ENCODE results near the gene CRYAB. TPM values are rescaled to one million over a fixed set of nuclear protein-coding genes. Genes with fewer than 3 reads are reported as not detected.

The CRYAB gene
- total RNA-seq, 1 donor from 2014 or later, result 35.5 TPM

GRCh38 chr11:111945198-111945597, 33.6 kb upstream of the CRYAB start:
- no peak for DNase-seq (ENCODE audit: extremely low spot score, unreplicated experiment)
- TF ChIP-seq, protein P1, sequence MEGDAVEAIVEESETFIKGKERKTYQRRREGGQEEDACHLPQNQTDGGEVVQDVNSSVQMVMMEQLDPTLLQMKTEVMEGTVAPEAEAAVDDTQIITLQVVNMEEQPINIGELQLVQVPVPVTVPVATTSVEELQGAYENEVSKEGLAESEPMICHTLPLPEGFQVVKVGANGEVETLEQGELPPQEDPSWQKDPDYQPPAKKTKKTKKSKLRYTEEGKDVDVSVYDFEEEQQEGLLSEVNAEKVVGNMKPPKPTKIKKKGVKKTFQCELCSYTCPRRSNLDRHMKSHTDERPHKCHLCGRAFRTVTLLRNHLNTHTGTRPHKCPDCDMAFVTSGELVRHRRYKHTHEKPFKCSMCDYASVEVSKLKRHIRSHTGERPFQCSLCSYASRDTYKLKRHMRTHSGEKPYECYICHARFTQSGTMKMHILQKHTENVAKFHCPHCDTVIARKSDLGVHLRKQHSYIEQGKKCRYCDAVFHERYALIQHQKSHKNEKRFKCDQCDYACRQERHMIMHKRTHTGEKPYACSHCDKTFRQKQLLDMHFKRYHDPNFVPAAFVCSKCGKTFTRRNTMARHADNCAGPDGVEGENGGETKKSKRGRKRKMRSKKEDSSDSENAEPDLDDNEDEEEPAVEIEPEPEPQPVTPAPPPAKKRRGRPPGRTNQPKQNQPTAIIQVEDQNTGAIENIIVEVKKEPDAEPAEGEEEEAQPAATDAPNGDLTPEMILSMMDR (IDR thresholded peaks at IDR 0.05), result no peak
- no peak overlapping the region for H3K4me3 Mint-ChIP-seq (ENCODE audit: unreplicated experiment)
- no peaks in the 10 kb centered on the region for H3K9me3 Mint-ChIP-seq (ENCODE audit: unreplicated experiment)
- no peaks in the 10 kb centered on the region for H3K36me3 Mint-ChIP-seq (ENCODE audit: unreplicated experiment)
- peak overlapping the region; percentile 85 for H3K27ac Mint-ChIP-seq (ENCODE audit: unreplicated experiment)
- no peaks in the 10 kb centered on the region for H3K27me3 Mint-ChIP-seq (ENCODE audit: unreplicated experiment)
- peaks cover 27% of the 10 kb centered on the region for H3K4me1 Mint-ChIP-seq (ENCODE audit: unreplicated experiment)

DNA sequence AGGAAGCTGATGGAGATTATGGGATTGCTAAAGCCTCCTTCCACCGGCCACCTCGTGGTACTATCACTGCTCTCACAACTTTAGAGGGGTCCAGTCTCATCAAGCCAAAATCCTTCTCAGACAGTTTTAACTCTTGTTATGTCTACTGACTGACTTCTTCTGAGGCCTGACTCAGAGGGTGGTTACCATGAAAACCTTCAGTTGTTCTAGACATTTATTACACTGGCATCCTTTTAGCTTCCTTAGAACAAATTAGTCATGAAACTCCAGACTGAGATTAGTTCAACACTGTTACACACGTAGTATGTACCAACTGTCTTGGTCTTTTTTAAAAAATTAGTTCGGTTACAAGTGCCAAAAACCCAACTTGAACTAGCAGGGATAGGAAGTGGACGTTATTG, 33.1 kb upstream of the CRYAB start:
- Mint-ChIP-seq H3K27ac (ENCODE audit: unreplicated experiment) (peak overlapping the region; percentile 85), H3K4me1 (ENCODE audit: unreplicated experiment) (peaks cover 27% of the 10 kb centered on the region), H3K9me3 (ENCODE audit: unreplicated experiment) (no peaks in the 10 kb centered on the region), H3K4me3 (ENCODE audit: unreplicated experiment) (no peak overlapping the region), H3K27me3 (ENCODE audit: unreplicated experiment) (no peaks in the 10 kb centered on the region), H3K36me3 (ENCODE audit: unreplicated experiment) (no peaks in the 10 kb centered on the region)
- TF ChIP-seq, protein P1 (IDR thresholded peaks at IDR 0.05), result no peak
- peak; percentile 17 for DNase-seq (ENCODE audit: extremely low spot score, unreplicated experiment)

DNA sequence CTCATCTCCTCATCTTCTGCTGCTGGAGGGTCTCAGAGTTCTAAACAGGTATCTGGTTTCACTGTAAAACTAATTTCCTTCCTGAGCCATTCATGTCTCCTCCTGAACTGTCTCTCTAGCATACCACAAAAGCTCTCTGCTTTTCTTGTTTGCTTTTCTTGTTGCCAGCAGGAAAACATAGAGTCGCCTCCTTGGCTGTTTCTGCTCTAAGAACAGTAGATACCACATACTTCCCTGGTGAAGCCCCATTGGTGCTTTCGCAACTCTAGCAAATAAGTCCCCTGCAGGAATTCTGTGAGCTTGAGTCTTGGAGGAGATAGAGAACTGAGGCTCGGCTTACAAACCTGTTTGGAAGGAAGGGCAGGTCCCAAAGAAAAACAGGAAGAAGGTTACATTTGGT, 32.6 kb upstream of the CRYAB start:
- no peaks in the 10 kb centered on the region for H3K27me3 Mint-ChIP-seq (ENCODE audit: unreplicated experiment)
- no peaks in the 10 kb centered on the region for H3K9me3 Mint-ChIP-seq (ENCODE audit: unreplicated experiment)
- peak overlapping the region; percentile 85 for H3K27ac Mint-ChIP-seq (ENCODE audit: unreplicated experiment)
- peak; percentile 5 for DNase-seq (ENCODE audit: extremely low spot score, unreplicated experiment)
- peaks cover 30% of the 10 kb centered on the region for H3K4me1 Mint-ChIP-seq (ENCODE audit: unreplicated experiment)
- TF ChIP-seq, protein P1 (IDR thresholded peaks at IDR 0.05), result no peak
- H3K36me3 Mint-ChIP-seq (ENCODE audit: unreplicated experiment), result no peaks in the 10 kb centered on the region
- no peak overlapping the region for H3K4me3 Mint-ChIP-seq (ENCODE audit: unreplicated experiment)

- Mint-ChIP-seq H3K27me3 (ENCODE audit: unreplicated experiment) (no peaks in the 10 kb centered on the region), H3K4me3 (ENCODE audit: unreplicated experiment) (no peak overlapping the region), H3K36me3 (ENCODE audit: unreplicated experiment) (no peaks in the 10 kb centered on the region), H3K9me3 (ENCODE audit: unreplicated experiment) (no peaks in the 10 kb centered on the region), H3K4me1 (ENCODE audit: unreplicated experiment) (peaks cover 43% of the 10 kb centered on the region), H3K27ac (ENCODE audit: unreplicated experiment) (no peak overlapping the region)
- peak; percentile 4 for DNase-seq (ENCODE audit: extremely low spot score, unreplicated experiment)
- TF ChIP-seq, protein P1 (IDR thresholded peaks at IDR 0.05), result no peak
Observed at GRCh38 chr11:111942829-111943228, 31.3 kb upstream of the CRYAB start.

- H3K4me1 Mint-ChIP-seq (ENCODE audit: unreplicated experiment), result peaks cover 47% of the 10 kb centered on the region
- H3K36me3 Mint-ChIP-seq (ENCODE audit: unreplicated experiment), result no peaks in the 10 kb centered on the region
- TF ChIP-seq, protein P1 (IDR thresholded peaks at IDR 0.05), result no peak
- peak; percentile 40 for DNase-seq (ENCODE audit: extremely low spot score, unreplicated experiment)
- H3K9me3 Mint-ChIP-seq (ENCODE audit: unreplicated experiment), result no peaks in the 10 kb centered on the region
- H3K27me3 Mint-ChIP-seq (ENCODE audit: unreplicated experiment), result no peaks in the 10 kb centered on the region
- H3K27ac Mint-ChIP-seq (ENCODE audit: unreplicated experiment), result no peak overlapping the region
- H3K4me3 Mint-ChIP-seq (ENCODE audit: unreplicated experiment), result no peak overlapping the region
Observed at GRCh38 chr11:111941963-111942362, 30.4 kb upstream of the CRYAB start.
